Stimulated activated CD4-positive, alpha-beta T cell treated with anti-CD3 and anti-CD28 coated beads, TNF-alpha, amount 100 ng/mL, for 24 hours (primary cell): ENCODE data around the gene CACNA1G.

Experiments used
- DNase-seq, 3 experiments: peaks; one replicate each; pipeline ENCODE4 v3.0.0-alpha.2; 2020; ENCODE audit warnings: low read depth in 3 of 3

CACNA1G gene

DNA sequence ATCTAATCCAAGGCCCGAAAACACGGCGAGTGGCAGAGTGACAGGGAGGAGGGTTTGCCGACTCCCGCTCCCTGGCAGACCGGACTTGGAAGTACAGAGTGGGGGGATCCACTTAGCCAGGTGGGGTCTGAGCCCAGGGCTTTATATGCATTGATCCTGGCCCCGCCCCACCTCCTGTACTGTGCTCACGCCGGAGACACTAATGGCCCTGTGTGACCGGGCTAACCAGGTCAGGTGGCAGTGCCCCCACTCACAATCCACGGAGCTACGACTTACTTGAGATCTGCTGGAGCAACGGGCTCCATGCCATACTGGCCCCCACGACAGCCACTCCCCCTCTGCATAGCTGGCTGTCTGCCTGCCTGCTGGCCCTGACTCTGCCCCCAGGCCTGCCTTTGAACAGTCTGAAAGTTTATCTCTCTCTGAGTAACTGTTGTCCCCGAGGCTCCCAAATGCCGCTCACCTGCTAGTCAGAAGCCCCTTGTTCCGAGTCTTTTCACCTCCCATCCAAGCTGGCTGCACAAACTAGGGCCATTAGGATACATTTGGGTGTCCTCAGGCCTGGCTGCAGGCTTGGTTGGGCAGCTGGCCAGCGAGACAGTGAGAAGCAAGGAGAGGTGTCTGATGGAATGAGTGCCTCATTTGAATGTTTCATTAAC lies 28.0 kb downstream of the CACNA1G start:
- no peak for DNase-seq

DNA sequence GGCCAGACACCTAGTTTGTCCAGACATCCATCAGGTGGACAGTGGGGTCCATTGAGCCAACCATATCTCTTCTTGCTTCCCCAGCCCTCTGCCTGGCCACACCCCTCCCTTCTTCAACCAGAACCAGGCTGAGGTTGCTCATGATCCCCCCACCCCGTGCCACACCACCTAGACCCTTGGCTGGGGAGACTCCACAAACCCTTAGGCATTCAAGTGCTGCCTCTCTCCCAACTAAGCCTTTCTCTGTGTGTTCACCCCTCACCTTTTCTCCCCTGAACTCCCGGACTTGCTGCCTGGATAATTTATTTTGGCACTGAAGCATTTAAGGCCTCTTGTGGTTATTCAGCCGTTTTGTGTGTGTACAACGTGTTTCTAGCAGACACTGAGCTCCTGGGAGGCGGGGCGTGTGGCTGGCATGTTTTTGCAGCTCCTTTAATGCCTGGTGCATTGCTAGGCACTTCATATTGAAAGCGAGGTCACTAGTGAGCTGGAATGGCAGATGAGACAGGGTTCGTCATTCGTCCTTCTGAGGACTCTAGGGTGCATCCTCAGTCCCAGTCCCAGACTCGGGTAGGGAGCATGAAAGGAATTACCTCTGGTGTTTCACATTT lies 28.7 kb downstream of the CACNA1G start:
- no peak for DNase-seq

DNA sequence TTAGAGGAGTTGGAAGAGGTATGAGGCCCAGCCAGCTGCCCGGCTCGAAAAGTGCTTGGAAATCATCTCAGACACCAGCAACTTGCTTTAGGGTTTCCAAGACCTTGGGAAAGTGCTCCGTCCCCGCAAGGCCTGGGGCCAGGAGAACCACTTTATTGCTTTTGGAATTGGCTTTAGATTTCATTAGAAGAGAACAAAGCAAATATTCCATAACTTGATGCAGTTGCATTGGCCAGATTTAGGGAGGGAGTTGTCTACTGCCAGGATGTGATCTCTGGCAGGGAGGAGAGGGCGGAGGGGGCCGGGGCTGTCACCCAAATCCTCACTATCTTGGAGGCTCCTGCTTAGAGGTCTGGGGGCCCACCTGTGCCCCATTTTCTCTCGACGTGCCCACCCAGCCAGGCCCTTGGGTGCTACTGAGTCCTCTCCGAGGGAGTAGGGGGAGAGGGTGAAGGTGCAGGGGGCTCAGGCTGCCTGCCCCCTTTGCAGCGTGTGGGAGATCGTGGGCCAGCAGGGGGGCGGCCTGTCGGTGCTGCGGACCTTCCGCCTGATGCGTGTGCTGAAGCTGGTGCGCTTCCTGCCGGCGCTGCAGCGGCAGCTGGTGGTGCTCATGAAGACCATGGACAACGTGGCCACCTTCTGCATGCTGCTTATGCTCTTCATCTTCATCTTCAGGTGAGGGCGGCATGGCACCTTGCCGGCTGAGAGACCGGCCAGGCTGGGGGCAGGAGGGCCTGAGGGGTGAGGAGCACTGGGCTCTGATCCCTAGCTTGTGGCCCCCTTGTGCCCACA lies 30.6 kb downstream of the CACNA1G start:
- no peak for DNase-seq

DNA sequence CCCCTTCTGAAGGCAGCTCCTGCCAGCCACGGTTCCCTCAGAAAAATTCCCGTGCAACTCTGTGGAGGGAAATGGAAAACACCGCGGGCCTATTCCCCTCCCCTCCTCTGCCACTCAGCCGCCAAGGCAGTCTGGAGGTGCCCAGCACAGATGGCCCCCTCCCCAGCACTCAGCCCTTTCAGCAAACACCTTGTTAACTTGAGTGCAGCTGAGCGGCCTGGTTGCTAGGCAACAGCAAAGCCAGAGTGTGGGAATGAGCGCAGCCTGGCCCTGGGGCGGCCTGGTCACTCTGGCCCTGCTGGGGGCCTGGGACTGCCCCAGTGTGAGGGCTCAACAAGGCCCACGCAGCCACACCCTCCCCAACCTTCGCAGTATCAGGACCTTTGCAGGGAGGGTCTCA lies 32.8 kb downstream of the CACNA1G start:
- DNase-seq: no peak

DNA sequence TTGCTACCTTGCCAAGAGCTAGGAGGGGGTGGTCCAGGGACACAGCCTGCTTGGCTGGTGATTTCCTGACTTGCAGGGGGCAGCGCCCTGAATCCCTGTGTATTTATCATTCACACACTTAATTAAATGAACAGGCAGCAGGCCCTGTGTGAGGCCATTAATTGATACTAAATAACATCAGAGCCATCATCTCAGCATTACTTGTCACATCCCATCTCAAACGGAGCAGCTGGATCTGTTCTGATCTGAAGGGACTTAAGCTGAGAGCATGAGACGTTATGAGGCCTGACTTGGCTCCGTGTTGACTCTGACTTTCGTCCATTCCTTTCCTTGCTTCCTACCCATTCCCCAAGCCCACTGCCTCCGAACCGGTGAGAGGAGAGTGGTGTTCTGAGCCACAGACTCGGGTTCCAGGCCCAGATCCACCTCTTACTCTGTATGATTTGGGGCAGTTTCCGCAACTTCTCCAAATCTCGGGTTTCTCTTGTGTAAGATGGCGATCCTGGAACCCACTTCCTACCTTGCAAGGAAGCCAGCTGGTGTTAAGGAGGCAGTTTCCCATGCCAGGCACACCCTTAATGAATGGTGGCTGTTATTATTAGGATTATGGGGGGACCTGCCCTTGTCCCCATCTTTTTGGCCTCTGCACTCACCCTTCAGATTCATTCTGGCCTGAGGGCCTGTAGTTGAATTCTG lies 33.8 kb downstream of the CACNA1G start:
- DNase-seq: no peak

DNA sequence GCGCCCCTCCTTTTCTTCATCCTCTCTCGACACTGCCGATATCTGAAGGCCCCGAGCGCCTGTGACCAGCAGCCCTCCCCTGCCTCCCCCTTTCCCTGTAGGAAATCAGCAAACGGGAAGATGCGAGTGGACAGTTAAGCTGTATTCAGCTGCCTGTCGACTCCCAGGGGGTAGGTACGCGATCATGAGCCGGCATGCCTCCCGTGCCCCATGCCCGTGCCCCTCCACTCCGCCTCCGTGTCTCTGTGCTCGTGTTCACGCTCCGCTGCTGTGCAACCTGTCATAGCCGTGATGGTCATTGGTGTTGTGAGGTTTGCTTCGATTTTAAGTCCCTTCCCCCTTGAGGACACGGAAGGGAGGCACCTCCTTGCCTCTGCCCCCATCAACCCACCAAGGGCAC lies 34.4 kb downstream of the CACNA1G start:
- DNase-seq: no peak

DNA sequence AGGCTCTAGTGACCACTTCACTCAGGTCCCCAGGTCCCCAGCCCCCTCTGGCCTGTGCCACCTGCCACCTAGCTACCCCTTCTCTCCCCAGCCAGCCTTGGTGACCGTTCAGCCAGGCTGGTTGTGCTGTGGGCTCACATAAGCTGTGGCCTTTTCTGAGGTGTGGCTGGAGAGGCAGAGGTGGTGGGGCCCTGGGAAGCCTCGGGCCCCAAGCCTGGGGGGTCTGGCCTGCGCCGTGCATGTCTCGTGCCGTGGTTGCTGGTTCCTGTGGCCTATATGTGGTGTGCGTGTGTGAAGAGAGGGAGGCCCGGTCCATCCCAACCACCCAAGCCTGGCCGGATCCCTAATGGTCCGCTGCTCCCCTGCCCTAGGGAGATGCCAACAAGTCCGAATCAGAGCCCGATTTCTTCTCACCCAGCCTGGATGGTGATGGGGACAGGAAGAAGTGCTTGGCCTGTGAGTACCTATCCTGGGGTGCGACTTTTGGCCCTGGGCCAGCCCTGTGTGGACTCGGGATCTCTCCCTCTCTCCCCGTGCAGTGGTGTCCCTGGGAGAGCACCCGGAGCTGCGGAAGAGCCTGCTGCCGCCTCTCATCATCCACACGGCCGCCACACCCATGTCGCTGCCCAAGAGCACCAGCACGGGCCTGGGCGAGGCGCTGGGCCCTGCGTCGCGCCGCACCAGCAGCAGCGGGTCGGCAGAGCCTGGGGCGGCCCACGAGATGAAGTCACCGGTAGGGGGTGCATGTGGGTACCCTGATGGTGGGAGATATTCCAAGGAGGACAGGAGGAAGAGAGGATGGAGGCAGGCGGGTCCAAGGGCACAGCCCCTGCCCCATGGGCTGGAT lies 35.9 kb downstream of the CACNA1G start:
- no peak for DNase-seq

DNA sequence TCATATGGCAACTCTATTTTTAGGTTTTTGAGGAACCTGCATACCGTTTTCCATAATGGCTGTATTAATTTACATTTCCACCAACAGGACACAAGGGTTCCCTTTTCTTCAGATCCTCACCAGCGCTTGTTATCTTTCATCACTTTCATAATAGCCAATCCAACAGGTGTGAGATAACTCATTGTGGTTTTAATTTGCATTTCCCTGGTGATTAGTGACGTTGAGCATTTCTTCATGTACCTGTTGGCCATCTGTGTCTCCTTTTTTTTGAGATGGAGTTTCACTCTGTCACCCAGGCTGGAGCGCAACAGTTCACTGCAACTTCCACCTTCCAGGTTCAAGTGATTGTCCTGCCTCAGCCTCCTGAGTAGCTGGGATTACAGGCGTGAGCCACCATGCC lies 38.0 kb downstream of the CACNA1G start:
- DNase-seq: no peak

DNA sequence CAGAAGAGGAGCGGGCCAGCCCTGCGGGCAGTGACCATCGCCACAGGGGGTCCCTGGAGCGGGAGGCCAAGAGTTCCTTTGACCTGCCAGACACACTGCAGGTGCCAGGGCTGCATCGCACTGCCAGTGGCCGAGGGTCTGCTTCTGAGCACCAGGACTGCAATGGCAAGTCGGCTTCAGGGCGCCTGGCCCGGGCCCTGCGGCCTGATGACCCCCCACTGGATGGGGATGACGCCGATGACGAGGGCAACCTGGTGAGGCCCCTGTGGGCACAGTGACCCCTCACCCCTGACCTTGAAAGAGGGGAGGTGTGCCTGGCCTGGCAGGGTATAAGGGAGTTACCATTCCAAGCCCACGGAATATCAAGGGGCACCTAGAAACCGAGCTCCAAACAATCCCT lies 39.1 kb downstream of the CACNA1G start:
- DNase-seq: no peak

DNA sequence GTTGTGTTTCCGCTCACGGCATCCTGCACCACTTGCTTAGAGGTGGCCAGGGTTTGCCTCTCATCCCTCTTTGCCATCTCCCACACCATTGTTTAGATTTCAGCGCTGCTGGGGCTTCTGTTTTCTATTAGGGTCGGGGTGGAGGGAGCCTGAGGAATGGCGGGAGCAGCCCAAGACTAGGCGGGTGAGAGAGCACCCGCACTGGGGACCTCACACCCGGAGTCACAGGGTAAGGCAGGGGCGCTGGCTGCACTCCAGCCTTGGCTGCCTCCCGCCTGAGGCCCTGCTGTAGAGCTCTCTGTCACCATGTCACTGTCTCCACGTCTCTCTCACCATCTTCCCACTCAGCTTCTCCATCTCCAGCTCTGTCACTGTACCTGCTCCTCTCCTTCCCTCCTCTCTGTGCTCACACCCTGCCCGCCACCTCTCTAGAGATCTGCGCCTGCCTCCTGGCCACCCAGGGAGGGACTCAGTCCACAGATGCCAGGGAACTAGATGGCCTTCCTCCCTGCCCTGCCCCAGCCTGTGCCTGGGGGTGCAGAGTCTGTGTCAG lies 41.4 kb downstream of the CACNA1G start:
- no peak for DNase-seq

DNA sequence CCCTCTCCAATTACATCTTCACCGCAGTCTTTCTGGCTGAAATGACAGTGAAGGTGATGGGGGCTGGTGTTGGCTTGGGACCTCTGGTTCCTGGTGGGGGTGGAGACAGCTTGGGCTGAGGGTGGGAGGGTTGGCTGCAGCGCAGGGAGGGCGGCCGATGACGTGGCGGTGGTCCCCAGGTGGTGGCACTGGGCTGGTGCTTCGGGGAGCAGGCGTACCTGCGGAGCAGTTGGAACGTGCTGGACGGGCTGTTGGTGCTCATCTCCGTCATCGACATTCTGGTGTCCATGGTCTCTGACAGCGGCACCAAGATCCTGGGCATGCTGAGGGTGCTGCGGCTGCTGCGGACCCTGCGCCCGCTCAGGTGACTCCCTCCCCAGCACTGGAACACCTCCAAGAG lies 42.3 kb downstream of the CACNA1G start:
- DNase-seq: no peak

DNA sequence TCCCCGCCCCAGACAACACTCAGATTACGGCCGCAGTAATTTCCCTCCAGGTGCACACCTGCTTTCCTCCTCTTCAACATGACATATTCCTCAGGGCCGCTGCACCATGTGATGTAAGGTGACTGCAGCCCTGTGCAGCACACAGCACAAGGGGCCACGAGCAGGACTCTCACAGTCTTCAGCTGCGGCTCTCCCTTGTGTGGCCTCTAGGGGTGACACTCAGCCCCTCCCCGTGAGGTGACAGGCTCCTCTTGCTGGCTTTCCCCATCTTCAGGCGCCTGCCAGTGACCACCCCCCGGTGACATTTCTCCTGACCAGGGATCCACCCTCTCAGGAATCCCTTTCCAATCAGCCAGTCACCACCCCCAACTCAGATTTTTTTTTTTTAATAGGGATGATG lies 42.8 kb downstream of the CACNA1G start:
- no peak for DNase-seq

DNA sequence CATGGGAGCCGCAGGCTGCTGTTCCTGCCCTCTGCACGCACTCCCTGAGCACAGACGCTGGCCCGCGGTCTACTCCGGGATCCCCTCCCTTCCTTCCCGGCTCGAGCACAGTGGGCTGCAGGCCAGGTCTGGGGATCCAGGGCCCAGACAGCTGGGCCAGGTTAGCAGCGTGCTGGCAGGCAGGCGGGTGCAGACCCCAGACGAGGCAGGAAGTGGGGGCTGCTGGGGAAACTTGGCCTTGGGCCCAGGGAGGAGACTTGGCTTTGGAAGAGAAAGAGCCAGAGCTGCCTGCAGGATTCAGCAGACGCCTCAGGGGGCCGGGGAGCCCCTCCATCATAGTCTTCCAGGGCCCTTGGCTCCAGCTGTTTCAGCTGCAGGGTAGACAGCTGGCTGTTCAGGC lies 44.0 kb downstream of the CACNA1G start:
- no peak for DNase-seq

DNA sequence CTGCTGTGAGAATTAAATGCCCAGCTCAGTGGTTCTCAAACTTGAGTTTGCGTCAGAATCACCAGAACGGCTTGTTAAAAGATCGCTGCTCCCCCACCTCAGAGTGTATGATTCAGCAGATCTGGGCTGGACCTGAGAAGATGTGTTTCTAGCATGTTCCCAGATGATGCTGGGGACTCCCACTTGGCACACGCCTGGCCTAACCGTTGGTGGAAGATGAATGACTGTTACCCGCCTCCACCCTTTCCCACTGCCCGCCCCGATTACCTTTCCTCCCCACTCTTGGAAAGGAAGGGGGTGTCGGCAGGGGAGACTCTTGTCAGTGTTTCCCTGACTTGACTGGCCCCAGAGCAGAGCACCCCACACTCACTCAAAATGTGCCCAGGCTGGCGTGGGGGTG lies 44.9 kb downstream of the CACNA1G start:
- no peak for DNase-seq

DNA sequence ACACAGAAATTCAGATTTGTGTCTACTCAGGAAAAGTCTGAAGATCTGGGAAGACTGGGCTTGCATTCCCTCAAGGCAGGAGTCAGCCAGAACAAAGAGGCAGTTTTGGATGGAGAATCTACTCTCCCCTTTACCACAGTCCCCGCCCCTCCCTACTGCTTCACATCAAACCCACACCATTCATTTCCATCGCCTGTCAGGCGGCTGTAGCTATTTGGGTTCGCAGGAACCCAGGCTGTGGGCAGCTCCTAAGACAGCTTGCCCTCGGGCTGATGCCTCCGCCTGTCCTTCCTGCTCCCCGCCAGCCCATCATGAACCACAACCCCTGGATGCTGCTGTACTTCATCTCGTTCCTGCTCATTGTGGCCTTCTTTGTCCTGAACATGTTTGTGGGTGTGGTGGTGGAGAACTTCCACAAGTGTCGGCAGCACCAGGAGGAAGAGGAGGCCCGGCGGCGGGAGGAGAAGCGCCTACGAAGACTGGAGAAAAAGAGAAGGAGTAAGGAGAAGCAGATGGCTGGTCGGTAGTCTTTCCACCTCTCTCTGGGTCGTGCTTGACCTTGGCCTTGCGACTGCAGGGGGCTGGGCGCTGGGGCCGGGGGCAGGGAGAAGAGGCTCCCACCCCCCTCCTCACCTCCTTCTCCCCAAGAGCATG lies 47.1 kb downstream of the CACNA1G start:
- DNase-seq: no peak

DNA sequence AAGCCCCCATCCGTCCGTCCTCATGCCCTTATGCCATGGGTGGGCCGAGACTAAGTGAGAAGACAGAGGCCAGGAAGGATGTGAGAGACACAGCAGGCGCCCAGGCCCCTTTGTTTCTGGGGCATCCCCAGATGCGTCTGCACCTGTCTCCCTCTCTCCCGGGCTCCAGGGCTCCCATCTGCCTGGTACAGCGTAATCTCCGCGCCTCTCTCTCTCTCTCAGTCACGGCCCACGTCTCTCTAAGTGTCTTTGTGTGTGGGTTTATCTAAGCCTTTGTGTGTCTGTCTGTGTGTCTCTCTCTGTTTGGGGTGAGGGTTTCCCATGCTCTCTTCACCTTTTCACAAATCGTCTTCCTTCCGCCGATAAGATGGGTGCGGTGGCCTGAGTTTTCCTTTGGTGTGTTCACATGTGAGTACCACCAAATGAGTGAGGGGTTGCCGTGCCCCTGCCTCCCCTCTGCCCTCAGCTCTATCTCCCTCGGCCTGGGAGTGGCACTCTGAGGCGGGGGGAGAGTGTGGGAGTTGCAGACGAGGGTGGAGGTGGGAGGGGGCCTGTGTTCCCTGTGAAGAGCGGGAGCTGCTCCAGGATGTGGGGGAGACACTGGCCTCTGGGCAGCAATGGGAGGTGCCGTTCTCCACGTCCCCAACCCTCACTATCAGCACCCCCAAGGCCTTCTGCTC lies 48.3 kb downstream of the CACNA1G start:
- no peak for DNase-seq

DNA sequence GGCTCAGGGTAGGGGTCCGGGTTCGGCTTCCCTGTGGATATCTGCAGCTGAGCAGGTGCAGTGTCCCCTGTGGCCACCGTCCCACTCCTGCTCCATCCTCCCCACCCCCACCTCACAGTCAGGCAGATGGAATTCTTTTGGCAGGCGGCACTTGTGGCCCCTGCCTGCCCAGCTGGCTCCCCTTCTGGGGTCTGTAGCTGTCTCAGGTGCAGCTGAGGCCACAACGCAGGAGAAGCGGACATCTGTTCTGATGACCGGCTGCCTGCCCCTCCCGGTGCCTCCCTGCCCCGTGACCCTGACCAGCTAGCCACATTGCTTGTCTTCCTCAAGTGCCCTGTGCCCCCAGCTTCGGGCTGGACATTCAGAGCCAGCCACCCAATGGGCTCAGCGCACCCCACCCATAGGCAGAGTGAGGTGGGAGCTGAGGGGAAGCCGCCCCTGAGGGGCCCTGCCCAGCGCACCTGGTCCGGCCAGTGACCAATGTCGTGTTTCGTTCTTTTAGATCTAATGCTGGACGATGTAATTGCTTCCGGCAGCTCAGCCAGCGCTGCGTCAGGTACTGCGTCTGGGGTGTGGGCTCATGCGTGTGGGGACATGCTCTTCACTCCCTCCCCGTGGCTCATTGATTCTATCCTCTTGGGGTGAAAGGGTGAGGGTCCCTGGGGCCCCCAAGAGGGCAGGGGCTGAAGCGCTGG lies 49.0 kb downstream of the CACNA1G start:
- no peak for DNase-seq

DNA sequence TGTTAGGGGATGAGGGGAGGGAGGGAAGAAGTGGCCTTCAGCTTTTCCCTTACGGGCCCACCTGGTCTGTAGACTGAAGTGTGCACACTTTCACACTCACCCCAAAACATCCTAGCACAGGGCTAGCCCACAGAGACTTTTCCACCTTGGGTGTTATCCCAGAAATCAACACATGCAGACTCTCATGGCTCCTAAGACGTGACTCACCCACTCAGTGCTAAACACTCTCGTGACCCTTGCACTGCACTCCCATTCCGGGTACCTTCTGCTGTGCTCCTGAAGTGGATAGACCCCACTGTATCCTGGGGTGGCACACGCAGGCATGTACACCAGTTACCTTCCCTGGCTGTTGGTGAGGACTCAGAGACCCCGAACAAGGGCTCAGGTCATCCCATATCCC lies 51.1 kb downstream of the CACNA1G start:
- DNase-seq: no peak

DNA sequence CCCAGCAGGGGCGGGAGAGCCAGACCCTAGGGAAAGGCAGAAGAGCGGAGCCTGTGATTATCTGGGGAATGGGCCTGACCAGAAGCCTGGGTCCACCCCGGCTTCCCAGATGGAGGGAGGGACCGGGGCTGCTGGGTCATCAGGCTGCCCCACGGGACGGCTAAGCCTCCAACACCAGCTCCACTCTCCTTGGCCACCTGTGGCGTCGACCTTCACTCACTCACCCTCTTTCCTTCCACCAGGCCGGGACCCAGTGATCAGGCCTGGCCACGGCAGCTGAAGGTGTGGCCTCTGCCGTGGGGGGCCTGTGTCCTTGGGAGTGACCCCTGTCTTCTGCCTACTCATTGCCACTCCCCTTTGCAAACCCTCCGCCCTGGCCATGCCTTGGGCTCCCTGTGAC lies 51.8 kb downstream of the CACNA1G start:
- DNase-seq: no peak
